ENCODE measurements around the gene CYP4F8. TPM values are rescaled to one million over a fixed set of nuclear protein-coding genes. Genes with fewer than 3 reads are reported as not detected.

The CYP4F8 gene, protein sequence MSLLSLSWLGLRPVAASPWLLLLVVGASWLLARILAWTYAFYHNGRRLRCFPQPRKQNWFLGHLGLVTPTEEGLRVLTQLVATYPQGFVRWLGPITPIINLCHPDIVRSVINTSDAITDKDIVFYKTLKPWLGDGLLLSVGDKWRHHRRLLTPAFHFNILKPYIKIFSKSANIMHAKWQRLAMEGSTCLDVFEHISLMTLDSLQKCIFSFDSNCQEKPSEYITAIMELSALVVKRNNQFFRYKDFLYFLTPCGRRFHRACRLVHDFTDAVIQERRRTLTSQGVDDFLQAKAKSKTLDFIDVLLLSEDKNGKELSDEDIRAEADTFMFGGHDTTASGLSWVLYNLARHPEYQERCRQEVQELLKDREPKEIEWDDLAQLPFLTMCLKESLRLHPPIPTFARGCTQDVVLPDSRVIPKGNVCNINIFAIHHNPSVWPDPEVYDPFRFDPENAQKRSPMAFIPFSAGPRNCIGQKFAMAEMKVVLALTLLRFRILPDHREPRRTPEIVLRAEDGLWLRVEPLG
- total RNA-seq, result not detected in 2 replicates

GRCh38 chr19:15614507-15615379, at the start of gene CYP4F8:
CYP4F8 (plus strand) TSS chr19:15615218; CDS start chr19:15615617, 399 bp downstream.

GRCh38 chr19:15640294-15640903, 25.4 kb downstream of the CYP4F8 start, which contains the start of gene CYP4F3:
CYP4F3 (plus strand) TSS chr19:15640897; CDS start chr19:15641416, 519 bp downstream.

DNA sequence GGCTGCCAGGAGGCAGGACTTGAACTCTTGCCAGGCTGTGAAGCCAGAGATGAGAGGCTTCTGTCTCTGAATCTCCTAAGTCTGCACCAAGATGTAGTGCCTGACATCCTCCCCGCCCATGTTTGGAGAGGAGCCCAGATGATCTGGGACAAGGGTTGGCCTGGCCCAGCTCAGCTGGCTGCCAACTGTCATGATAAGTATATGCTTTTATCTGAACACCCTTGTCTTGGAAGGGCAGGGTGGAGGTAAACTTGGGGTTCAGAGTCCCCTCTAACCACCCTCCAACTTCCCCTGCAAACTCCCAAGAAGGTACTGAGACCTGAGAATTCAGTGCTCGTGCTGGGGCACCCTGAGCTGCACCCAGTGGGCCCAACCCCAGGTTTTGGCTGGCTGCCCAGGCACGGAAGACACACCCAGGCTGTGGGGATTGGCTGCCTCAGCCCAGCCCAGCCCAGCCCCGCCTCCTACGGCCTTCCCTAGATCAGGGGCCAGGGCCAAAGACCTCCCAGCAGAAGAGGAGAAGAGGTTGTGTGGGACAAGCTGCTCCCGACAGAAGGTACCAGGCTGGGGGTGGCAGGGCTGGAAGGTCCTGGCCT, 57.7 kb downstream of the CYP4F8 start, which contains the start of gene CYP4F12:
Gene CYP4F12, plus strand, starts transcription at position 508 of the 596 bp plus-strand sequence. CDS start 443 bp downstream, outside the sequence.

Other genes with a start within 250 kb of the CYP4F8 start
- 10.7 and 11.0 TPM in 2 replicates for gene AKAP8, start 235.4 kb upstream of the CYP4F8 start, total RNA-seq
- 57.9 and 58.7 TPM in 2 replicates for gene AKAP8L, start 196.2 kb upstream of the CYP4F8 start, total RNA-seq
- 15.0 and 21.1 TPM in 2 replicates for gene WIZ, start 165.3 kb upstream of the CYP4F8 start, total RNA-seq
- gene RASAL3, start 150.7 kb upstream of the CYP4F8 start, total RNA-seq, result 0.07 TPM in 2 replicates
- not detected in 2 replicates for gene PGLYRP2, start 135.7 kb upstream of the CYP4F8 start, total RNA-seq
- not detected in 2 replicates for gene CYP4F22, start 106.7 kb upstream of the CYP4F8 start, total RNA-seq
- gene CYP4F3, start 25.7 kb downstream of the CYP4F8 start, total RNA-seq, result not detected in 2 replicates
- gene CYP4F12, start 57.9 kb downstream of the CYP4F8 start, total RNA-seq, result not detected in 2 replicates
- not detected in 2 replicates for gene OR10H2, start 112.8 kb downstream of the CYP4F8 start, total RNA-seq
- gene OR10H3, start 122.8 kb downstream of the CYP4F8 start, total RNA-seq, result not detected in 2 replicates
- gene OR10H5, start 172.4 kb downstream of the CYP4F8 start, total RNA-seq, result not detected in 2 replicates
- not detected in 2 replicates for gene OR10H1, start 200.4 kb downstream of the CYP4F8 start, total RNA-seq